ENCODE measurements around the gene FUT8.

Gene FUT8

GRCh38 chr14:65387628-65388027 lies 24.9 kb upstream of the FUT8 start:
- no peaks in the 10 kb centered on the region for H3K4me1 ChIP-seq (ENCODE audit: control insufficient read depth, insufficient read depth, low read length)
- no peaks in the 10 kb centered on the region for H3K9me3 ChIP-seq (ENCODE audit: control insufficient read depth in 2 of 2, low read length in 2 of 2)
- no peaks in the 10 kb centered on the region for H3K27me3 ChIP-seq (ENCODE audit: control insufficient read depth in 1 of 2, insufficient read depth in 2 of 2, low read length in 2 of 2)
- no peaks in the 10 kb centered on the region for H3K36me3 ChIP-seq (ENCODE audit: control insufficient read depth in 2 of 2, insufficient read depth in 2 of 2, low read length in 2 of 2)
- H3K4me3 ChIP-seq (ENCODE audit: low read length in 2 of 2): no peak overlapping the region
- H3K9ac ChIP-seq (ENCODE audit: low read length in 2 of 2): no peak overlapping the region
- H3K27ac ChIP-seq (ENCODE audit: low read length): no peak overlapping the region

DNA sequence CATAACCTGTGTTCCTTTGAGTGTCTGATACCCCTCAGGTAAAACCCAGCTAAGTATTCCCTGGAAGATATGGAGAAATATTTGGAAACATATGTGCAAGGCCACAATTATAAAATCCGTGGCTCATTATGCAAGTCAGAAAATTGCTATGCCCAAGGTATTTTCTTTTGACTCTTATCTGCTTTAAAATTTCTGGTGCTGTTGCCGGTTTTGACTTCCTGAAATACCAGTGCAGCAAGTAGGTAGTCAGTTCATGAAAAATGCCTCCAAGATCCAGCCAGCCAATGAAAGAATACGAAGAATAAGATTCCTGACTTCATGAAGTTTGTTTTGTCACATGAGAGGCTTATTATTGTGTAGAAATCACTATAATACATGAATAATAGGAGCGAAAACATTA lies 20.2 kb upstream of the FUT8 start:
- no peak overlapping the region for H3K9ac ChIP-seq (ENCODE audit: low read length in 2 of 2)
- no peaks in the 10 kb centered on the region for H3K9me3 ChIP-seq (ENCODE audit: control insufficient read depth in 2 of 2, low read length in 2 of 2)
- no peaks in the 10 kb centered on the region for H3K4me1 ChIP-seq (ENCODE audit: control insufficient read depth, insufficient read depth, low read length)
- no peak overlapping the region for H3K27ac ChIP-seq (ENCODE audit: low read length)
- H3K36me3 ChIP-seq (ENCODE audit: control insufficient read depth in 2 of 2, insufficient read depth in 2 of 2, low read length in 2 of 2): no peaks in the 10 kb centered on the region
- H3K27me3 ChIP-seq (ENCODE audit: control insufficient read depth in 1 of 2, insufficient read depth in 2 of 2, low read length in 2 of 2): no peaks in the 10 kb centered on the region
- no peak overlapping the region for H3K4me3 ChIP-seq (ENCODE audit: low read length in 2 of 2)

GRCh38 chr14:65396082-65396910 lies 16.2 kb upstream of the FUT8 start:
- H3K4me3 ChIP-seq (ENCODE audit: low read length in 2 of 2): no peak overlapping the region
- no peak overlapping the region for H3K27ac ChIP-seq (ENCODE audit: low read length)
- no peaks in the 10 kb centered on the region for H3K9me3 ChIP-seq (ENCODE audit: control insufficient read depth in 2 of 2, low read length in 2 of 2)
- no peaks in the 10 kb centered on the region for H3K4me1 ChIP-seq (ENCODE audit: control insufficient read depth, insufficient read depth, low read length)
- no peaks in the 10 kb centered on the region for H3K36me3 ChIP-seq (ENCODE audit: control insufficient read depth in 2 of 2, insufficient read depth in 2 of 2, low read length in 2 of 2)
- H3K27me3 ChIP-seq (ENCODE audit: control insufficient read depth in 1 of 2, insufficient read depth in 2 of 2, low read length in 2 of 2): no peaks in the 10 kb centered on the region
- H3K9ac ChIP-seq (ENCODE audit: low read length in 2 of 2): no peak overlapping the region

DNA sequence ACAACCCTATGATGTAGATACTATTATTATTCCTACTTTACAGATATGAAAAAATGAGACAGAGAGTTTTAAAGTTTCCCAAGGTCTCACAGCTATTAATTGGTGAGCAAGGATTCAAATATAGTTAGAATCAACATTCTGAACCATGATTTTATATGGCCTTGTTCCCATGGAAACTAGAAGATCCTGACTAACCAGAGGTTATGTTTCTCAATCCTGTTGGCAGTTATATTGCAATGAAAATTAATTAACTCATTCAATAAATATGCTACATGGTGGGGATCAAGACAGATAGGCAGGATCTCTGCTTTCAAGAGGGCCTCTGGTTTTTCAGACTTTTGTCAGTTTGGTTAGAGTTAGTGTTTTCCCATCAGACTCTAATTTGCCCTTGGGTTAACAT lies 9.3 kb upstream of the FUT8 start:
- Histone ChIP-seq H3K9ac (ENCODE audit: low read length in 2 of 2) (no peak overlapping the region), H3K4me3 (ENCODE audit: low read length in 2 of 2) (no peak overlapping the region), H3K9me3 (ENCODE audit: control insufficient read depth in 2 of 2, low read length in 2 of 2) (no peaks in the 10 kb centered on the region), H3K27ac (ENCODE audit: low read length) (no peak overlapping the region), H3K4me1 (ENCODE audit: control insufficient read depth, insufficient read depth, low read length) (no peaks in the 10 kb centered on the region), H3K36me3 (ENCODE audit: control insufficient read depth in 2 of 2, insufficient read depth in 2 of 2, low read length in 2 of 2) (no peaks in the 10 kb centered on the region), H3K27me3 (ENCODE audit: control insufficient read depth in 1 of 2, insufficient read depth in 2 of 2, low read length in 2 of 2) (no peaks in the 10 kb centered on the region)

DNA sequence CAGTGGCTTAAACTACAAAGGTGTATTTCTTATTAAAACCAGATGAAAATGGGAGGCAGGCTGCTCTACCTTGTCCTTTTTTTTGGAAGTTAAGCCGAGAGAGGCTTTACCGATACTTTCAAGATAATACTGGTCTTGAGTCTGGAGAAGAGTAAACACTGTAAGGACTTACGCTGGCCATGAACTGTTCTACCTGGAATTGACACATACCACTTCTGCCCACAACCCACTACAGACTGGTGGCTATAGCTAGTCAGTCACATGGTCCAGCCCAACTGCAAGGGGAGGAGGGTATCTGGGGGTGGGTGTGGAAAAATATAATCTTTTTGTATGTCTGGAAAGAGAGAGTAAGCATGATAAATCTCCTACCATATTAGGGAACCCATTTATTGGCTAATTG lies 4.4 kb upstream of the FUT8 start:
- H3K4me3 ChIP-seq (ENCODE audit: low read length in 2 of 2): no peak overlapping the region
- no peak overlapping the region for H3K9ac ChIP-seq (ENCODE audit: low read length in 2 of 2)
- no peaks in the 10 kb centered on the region for H3K27me3 ChIP-seq (ENCODE audit: control insufficient read depth in 1 of 2, insufficient read depth in 2 of 2, low read length in 2 of 2)
- H3K4me1 ChIP-seq (ENCODE audit: control insufficient read depth, insufficient read depth, low read length): no peaks in the 10 kb centered on the region
- no peaks in the 10 kb centered on the region for H3K9me3 ChIP-seq (ENCODE audit: control insufficient read depth in 2 of 2, low read length in 2 of 2)
- H3K36me3 ChIP-seq (ENCODE audit: control insufficient read depth in 2 of 2, insufficient read depth in 2 of 2, low read length in 2 of 2): no peaks in the 10 kb centered on the region
- H3K27ac ChIP-seq (ENCODE audit: low read length): no peak overlapping the region

DNA sequence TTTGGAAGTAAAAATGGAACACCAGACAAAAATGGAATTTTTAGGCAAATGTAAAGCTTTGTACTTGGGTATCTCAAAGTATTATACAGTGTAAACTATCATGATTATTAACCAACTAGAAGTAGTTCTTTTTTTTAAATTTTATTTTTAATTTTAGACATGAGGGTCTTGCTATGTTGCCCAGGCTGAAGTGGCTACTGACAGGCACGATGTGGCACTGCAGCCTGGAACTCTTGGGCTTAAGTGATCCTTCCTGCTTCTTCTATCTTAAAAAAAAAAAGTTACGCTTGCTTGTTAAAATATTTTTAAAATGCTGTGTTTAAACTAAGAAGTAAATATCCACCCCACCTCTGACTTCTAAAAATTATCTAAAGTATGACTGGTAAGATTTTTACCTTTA lies 1.9 kb upstream of the FUT8 start:
- H3K27ac ChIP-seq (ENCODE audit: low read length): peak overlapping the region; percentile 94
- no peaks in the 10 kb centered on the region for H3K36me3 ChIP-seq (ENCODE audit: control insufficient read depth in 2 of 2, insufficient read depth in 2 of 2, low read length in 2 of 2)
- no peaks in the 10 kb centered on the region for H3K27me3 ChIP-seq (ENCODE audit: control insufficient read depth in 1 of 2, insufficient read depth in 2 of 2, low read length in 2 of 2)
- H3K4me1 ChIP-seq (ENCODE audit: control insufficient read depth, insufficient read depth, low read length): peaks cover 2% of the 10 kb centered on the region
- no peak overlapping the region for H3K4me3 ChIP-seq (ENCODE audit: low read length in 2 of 2)
- no peak overlapping the region for H3K9ac ChIP-seq (ENCODE audit: low read length in 2 of 2)
- H3K9me3 ChIP-seq (ENCODE audit: control insufficient read depth in 2 of 2, low read length in 2 of 2): no peaks in the 10 kb centered on the region

DNA sequence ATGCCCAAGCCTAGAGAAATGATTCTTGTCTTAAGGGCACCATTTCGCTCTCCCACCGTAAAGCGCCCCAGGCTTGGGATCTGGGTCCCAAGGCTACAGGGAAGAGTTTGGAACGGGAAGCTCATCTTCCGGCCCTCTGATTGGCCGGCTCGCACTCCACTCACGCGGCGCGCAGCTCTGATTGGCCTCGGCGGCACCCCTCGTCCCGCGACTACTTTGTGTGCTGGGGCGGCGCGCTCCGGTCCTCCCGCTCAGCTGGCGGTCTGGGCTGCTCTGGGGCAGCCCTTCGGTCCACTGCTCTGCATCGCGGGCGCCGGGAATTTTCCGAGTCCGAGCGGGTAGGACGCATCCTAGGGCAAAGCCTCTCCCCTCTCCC lies 886 bp upstream of the FUT8 start:
- peaks cover 2% of the 10 kb centered on the region for H3K4me1 ChIP-seq (ENCODE audit: control insufficient read depth, insufficient read depth, low read length)
- no peaks in the 10 kb centered on the region for H3K9me3 ChIP-seq (ENCODE audit: control insufficient read depth in 2 of 2, low read length in 2 of 2)
- H3K9ac ChIP-seq (ENCODE audit: low read length in 2 of 2): peak overlapping the region; percentile 90 to 91
- no peaks in the 10 kb centered on the region for H3K27me3 ChIP-seq (ENCODE audit: control insufficient read depth in 1 of 2, insufficient read depth in 2 of 2, low read length in 2 of 2)
- H3K36me3 ChIP-seq (ENCODE audit: control insufficient read depth in 2 of 2, insufficient read depth in 2 of 2, low read length in 2 of 2): no peaks in the 10 kb centered on the region
- peak overlapping the region; percentile 84 to 92 for H3K4me3 ChIP-seq (ENCODE audit: low read length in 2 of 2)
- H3K27ac ChIP-seq (ENCODE audit: low read length): peak overlapping the region; percentile 94

GRCh38 chr14:65412856-65413738 lies 567 bp downstream of the FUT8 start:
- Histone ChIP-seq H3K36me3 (ENCODE audit: control insufficient read depth in 2 of 2, insufficient read depth in 2 of 2, low read length in 2 of 2) (no peaks in the 10 kb centered on the region), H3K27me3 (ENCODE audit: control insufficient read depth in 1 of 2, insufficient read depth in 2 of 2, low read length in 2 of 2) (no peaks in the 10 kb centered on the region), H3K4me1 (ENCODE audit: control insufficient read depth, insufficient read depth, low read length) (peaks cover 2% of the 10 kb centered on the region), H3K9ac (ENCODE audit: low read length in 2 of 2) (peak overlapping the region; percentile 71 to 72), H3K27ac (ENCODE audit: low read length) (peak overlapping the region; percentile 82), H3K9me3 (ENCODE audit: control insufficient read depth in 2 of 2, low read length in 2 of 2) (no peaks in the 10 kb centered on the region), H3K4me3 (ENCODE audit: low read length in 2 of 2) (peak overlapping the region; percentile 87 to 92)

GRCh38 chr14:65413739-65414045 lies 1.2 kb downstream of the FUT8 start:
- H3K36me3 ChIP-seq (ENCODE audit: control insufficient read depth in 2 of 2, insufficient read depth in 2 of 2, low read length in 2 of 2): no peaks in the 10 kb centered on the region
- no peaks in the 10 kb centered on the region for H3K9me3 ChIP-seq (ENCODE audit: control insufficient read depth in 2 of 2, low read length in 2 of 2)
- no peaks in the 10 kb centered on the region for H3K27me3 ChIP-seq (ENCODE audit: control insufficient read depth in 1 of 2, insufficient read depth in 2 of 2, low read length in 2 of 2)
- H3K4me1 ChIP-seq (ENCODE audit: control insufficient read depth, insufficient read depth, low read length): peaks cover 2% of the 10 kb centered on the region
- H3K27ac ChIP-seq (ENCODE audit: low read length): peak overlapping the region; percentile 82
- H3K9ac ChIP-seq (ENCODE audit: low read length in 2 of 2): peak overlapping the region; percentile 71 to 72
- H3K4me3 ChIP-seq (ENCODE audit: low read length in 2 of 2): peak overlapping the region; percentile 87 to 92

GRCh38 chr14:65414961-65415589 lies 2.5 kb downstream of the FUT8 start:
- H3K4me3 ChIP-seq (ENCODE audit: low read length in 2 of 2): no peak overlapping the region

More at GRCh38 chr14:65414961-65415589, 2.5 kb downstream of the FUT8 start:
- Histone ChIP-seq H3K27me3 (ENCODE audit: control insufficient read depth in 1 of 2, insufficient read depth in 2 of 2, low read length in 2 of 2) (no peaks in the 10 kb centered on the region), H3K4me1 (ENCODE audit: control insufficient read depth, insufficient read depth, low read length) (peaks cover 2% of the 10 kb centered on the region), H3K36me3 (ENCODE audit: control insufficient read depth in 2 of 2, insufficient read depth in 2 of 2, low read length in 2 of 2) (no peaks in the 10 kb centered on the region), H3K27ac (ENCODE audit: low read length) (no peak overlapping the region), H3K9me3 (ENCODE audit: control insufficient read depth in 2 of 2, low read length in 2 of 2) (no peaks in the 10 kb centered on the region), H3K9ac (ENCODE audit: low read length in 2 of 2) (no peak overlapping the region)
